HG03066 (cell line): ENCODE measurements around the gene ADAMTSL3.

Experiments used
- ATAC-seq: cut with Tn5 transposase; IDR thresholded peaks from one replicate; pipeline ENCODE4 v1.9.1; 2021; ENCODE audit warnings: low read depth; ENCODE audit not compliant: unreplicated experiment

Gene ADAMTSL3

DNA sequence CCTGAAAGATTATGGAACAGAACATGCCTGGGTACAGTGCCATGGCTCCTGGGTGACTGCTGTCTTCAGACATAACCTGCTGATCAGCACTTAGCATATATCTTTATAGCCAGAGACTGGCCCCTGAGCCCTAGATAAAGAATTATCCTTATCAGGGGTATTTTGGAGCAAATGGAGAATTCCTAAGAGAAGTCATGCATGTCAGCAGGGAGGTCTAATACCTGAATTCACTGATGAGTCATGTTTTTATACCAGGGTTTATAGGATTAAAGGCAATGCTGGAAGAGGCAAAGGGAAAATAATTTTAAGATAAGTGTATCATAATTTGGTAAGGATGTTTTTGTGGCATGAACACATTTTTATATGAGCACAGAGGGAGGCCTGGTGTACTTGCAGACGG, 159.8 kb downstream of the ADAMTSL3 start:
- ATAC-seq = no peak

DNA sequence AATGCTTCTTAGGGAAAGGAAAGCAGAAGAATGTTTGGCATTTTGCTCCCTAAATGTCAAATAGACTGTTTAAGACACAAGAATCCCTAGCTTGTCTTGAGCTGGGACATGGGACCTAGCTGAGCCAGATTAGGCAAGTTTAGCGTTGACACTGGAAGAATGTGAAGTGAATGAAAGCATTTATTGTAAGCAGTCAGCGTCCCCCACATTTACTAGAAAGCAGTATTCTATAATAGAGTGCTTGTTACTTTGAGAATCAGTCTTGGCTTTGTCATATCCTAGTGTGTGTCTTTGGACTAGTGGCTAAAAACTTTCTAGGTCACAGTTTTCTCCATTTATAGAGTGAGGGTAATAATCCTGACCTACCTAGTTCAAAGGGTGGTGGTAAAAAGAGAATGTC, 161.6 kb downstream of the ADAMTSL3 start:
- ATAC-seq = no peak

DNA sequence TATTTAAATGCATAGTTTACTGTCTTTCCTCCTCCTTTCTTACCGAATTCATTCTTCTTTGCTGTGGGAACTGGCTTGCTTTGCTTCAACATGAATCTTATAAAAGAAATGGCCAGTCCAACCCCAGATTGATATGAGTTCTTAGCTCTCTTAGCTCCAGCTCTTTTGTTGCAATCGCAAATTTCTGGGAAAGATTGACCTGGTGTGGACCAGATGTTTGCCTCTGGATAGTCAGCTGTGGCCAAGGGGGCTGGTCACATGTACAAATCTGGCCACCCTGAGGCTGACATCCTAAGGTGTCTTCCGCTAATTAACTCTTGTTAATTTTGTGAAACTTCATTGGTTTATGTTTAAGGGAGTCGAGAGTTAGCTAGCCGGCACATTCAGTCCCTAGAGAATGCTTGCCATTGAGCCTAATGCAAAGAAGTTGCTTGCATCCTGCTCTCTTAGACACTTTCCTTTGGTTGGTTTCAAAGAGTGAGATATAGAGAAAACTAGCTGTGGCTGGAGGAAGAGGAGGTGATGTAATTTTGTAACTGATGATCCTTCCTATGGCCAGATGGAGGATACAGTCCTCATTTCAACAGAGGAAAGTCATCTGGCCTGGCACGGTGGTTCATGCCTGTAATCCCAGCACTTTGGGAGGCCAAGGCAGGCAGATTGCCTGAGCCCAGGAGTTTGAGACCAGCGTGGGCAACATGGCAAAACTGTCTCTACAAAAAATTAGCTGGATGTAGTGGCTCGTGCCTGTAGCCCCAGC, 162.4 kb downstream of the ADAMTSL3 start:
- no peak for ATAC-seq

DNA sequence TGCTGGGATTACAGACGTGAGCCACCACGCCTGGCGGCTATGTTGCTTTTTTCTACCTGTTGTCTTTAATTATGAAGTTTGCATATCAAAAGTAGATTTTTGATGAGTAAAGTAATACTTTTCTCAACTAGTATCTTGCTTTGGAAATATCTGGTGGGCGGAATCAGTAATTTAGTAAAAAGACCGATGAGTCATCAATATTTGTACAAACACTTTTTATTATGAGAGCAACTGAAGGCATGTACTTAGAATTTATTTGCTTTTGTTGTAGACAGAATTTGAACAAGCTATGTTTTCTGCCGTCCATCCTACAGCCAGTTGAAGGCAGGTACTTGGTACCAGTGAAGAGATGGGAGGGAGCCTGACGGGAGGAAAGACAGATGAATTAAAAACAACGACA, 164.7 kb downstream of the ADAMTSL3 start:
- no peak for ATAC-seq

DNA sequence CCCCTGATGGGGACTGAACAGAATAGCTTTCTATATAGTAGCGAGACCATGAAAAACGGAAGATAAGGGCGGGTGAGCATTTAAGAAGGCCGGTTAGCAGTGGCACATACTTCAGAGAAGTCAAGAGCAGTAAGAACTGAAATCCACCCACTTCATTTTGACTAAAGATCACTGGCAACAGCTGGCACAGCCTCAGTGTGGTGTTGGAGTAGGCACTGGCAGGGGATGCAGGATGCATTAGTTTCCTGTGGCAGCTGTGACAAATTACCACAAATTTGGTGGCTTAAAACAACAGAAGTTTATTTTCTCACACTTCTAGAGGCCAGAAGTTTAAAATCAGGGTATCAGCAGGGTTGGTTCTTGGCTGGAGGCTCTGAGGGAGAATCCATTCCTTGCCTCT, 176.5 kb downstream of the ADAMTSL3 start:
- ATAC-seq = no peak

DNA sequence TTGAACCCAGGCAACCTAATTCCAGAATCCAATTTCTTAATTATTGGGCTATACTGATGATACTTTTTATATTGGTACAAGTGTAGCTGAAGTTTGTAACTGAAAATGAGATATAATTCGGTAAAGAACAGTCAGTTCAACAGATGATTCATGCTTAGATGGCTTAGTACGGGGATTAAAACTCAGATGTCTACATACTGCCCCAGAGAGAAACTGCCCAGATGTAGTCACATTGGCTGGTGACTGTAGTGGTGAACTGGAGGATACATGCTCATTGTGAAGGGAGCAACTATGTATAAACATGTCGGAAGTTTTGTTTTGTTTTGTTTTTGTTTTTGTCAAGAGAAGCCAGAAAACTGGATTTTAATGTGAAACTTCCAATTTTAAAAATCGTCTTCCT, 179.6 kb downstream of the ADAMTSL3 start:
- no peak for ATAC-seq

DNA sequence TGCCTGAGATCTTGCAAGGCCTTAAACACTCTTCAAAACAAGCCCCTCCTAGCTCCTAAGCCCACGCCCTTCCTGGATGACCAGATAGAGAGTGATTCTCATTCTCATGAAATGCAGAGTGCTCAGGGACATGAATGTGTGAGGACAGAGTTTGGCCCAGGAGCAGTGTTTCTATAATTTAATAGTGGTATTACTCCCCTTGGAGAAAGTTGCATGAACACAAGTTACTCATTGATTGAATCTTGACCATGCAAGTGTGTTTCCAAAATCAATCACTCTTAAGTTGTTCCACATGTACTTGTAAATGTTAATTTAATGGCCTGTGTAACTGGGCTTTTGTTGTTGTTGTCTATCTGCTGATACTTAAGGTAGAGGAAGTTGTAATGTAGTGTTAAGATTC, 181.6 kb downstream of the ADAMTSL3 start:
- ATAC-seq = no peak

DNA sequence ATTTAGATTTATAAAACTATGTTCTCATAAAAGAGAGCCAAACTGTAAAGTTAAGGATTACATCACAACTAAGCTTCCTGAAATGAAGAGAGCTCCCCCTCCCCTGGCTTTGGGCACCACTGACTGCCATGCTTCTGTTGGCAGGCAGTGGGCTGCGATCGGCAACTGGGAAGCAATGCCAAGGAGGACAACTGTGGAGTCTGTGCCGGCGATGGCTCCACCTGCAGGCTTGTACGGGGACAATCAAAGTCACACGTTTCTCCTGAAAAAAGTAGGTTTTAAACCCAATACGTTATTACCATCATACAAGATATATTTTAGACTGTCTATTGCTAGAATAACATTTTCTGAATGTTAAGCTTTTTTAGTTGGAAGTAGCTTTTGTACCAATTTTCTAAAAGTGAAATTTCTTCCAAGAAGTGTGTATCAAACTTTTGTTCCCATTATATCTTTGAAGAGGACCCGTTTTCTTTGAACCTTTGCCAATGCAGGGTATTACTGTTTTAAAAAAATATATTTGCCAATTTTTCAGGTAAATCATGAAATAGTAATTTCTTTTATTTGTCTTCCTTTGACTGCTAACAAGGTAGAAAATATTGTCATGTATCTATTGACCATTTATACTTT, 184.1 kb downstream of the ADAMTSL3 start:
- ATAC-seq = no peak

DNA sequence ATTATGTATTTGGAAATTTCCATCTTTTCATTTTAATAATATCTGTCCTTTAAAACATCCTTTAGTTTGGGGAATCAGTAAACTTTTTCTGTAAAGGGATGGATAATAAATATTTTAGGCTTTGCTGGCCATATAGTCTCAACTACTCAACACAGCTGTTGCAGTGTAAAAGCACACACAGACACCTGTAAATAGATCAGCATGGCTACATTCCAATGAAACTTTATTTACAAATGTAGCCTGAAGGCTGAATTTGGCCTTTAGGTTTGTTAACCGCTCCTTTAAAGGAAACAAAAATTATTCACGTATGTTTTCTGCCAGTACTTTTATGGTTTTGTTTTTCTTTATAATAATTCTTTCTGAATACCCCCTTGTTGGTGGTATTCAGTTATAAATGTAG, 184.8 kb downstream of the ADAMTSL3 start:
- no peak for ATAC-seq

DNA sequence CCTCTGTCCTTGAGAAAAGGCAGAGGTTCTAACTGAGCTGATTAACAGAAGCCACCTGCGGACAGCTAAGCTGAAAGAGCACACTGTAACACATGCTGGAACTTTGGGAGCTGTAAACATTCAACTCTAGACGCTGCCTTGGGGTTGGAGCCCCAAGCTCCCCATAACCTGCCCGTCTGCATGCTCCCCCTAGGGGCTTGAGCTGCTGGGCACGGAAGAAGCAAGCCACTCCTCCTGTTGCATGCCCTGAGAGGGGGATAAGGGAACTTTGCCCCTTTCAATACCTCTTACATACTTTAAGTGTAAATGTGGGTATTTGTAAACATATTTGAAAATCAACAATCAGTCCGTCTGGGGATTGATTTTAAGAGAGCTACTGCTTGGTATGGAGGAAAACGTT, 188.4 kb downstream of the ADAMTSL3 start:
- no peak for ATAC-seq

DNA sequence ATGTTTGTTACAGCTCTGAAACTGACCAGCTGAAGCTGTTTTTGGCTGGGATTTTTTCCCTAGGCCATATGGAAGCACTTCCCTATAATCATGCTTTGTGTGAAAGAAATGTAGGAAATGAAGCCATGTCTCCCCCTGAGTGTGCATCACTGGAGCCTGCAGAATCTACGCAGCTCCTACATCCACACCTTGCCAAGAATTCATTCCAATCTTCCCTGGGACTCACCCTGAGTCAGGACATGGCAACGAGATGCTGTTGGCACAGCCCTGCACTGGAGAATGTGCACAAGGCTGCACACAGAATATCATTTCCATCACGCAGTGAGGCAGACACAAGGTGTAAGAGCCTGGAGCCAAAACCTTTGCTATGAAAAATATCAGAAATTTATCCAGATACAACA, 189.5 kb downstream of the ADAMTSL3 start:
- no peak for ATAC-seq

DNA sequence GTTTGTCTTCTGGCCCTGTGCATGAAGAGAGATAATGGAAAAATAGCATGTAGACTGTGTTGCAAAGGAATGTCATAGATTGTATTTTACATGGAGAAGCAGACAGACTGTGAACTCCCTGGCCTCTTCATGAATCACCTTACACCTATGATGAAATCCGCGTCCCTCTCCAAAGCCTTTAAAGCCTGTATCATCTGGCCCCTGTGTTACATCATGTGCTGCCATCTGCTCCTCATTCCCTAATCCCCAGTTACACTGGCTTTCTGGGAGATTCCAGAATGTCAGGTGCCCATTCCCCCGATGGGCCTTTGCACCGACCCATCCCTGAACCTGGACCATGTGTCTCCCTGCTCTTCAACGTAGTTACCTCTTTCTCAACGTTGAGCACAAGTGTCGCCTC, 190.8 kb downstream of the ADAMTSL3 start:
- ATAC-seq = no peak

DNA sequence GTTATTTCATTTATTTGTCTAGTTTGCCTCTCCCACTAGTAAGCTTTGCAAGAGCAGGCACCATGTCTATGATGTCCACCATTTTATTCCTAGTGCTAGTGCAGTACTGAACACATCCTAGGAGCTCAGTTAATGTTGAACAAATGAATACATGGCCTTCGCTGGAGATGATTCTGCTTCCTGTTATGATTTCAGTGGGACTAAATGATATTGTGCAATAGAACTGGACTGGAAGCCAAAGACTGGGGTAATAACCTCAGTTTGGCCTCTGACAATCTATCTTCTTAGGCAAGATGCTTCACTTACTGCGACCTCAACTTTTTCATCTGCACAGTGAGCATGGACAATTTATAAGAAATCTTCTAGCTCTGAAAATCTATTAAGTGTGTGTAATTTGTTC, 191.3 kb downstream of the ADAMTSL3 start:
- ATAC-seq = no peak

DNA sequence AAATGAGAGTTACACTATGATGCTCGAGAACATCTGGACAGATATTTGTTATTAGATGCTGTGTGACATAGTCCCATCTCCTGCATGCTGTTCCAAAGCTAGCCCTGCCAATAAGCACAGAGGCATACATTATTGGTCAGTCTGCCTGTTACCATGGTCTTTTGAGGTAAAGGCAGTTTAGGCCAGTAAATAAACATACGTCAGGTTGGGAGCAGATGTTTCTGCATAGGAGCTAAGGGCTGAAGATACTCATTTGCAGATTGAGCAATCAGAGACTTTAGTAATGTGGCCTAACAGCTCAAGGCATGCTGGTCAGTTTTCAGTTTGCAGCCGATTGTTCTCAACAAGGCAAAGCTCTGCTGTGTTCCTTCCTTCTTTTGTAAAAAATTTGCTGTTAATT, 192.9 kb downstream of the ADAMTSL3 start:
- no peak for ATAC-seq

DNA sequence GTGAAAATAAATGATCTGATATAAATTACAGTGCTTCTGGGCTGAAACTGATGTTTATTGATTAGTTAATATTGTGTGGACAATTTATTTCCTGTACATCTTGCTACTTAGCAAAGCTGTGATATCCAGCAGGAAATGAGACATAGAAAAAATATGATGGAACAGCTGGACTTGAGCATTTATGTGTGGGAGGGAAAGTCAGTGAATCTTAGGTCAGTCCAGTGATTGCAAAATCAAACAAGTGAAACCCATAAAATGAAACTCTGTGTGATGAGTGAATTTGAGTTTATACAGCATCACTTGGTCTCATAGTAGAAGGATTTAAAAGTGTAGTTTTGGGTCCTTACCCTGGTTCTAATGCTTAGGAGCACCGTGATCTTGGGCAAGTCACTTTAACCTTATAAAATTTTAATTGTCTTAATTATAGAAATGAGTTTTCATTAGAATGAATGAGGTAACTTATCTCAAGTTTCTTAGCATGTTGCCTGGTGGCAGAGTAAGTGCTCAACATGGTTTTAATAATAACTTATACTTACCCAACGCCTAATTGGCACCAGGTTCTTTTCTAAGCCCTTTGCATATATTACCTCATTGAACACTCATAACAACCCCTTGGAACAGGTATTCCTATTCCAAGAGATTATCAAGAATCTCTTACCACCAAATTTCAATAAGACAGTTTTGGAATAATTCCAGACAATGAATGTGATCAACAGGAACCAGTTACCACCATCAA, 194.6 kb downstream of the ADAMTSL3 start:
- no peak for ATAC-seq

DNA sequence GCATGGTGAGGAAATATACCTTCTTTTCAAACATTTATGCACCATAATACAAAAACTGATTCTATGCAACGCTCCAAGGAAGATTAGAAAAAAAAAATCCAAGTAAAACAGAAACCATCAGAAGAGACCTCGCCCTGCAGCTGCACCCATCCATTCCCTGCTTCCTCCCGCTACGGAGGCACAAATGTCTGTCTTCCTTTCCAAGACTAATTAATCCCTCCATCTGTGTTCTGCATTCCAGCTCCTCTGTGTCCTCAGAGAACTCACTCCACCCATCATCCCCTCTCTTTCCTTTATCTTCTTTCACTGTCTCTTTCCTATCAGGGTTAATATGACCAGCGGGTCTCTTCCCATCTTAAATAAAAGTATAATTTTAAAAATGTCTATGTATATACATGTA, 196.1 kb downstream of the ADAMTSL3 start:
- no peak for ATAC-seq

DNA sequence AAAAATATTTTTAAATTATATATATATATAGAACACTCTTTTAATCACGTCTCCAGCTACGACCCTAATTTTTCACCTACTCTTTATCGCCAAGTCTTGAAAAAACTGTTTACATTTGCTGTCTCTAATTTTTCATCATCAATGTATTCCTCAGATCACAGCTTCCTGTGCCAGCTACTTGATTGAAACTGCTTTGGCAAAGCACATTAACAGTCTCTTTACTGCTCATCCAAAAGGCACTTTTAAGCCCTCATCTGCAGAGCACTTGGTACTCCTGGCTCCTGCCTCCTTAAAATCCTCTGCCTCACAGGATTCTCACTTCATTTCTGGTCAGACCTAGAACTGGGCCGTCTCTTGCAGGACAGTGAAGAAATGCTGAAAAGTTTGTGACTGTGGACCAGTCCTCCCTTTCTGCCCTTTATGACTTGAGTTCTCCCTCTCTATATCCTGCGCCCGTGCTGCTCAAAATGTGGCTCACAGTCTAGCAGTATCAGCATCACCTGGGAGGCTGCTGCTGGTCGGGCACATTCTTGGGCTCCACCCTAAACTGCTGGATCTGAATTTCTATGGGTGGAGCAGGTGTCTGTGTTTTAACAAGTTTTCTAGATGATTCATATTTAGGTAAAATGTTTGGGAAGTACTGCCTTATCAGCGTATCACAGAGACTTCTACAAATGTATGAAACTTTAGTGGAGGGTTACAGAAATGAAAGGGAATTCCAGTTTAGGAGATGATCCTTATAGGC, 196.8 kb downstream of the ADAMTSL3 start:
- no peak for ATAC-seq

DNA sequence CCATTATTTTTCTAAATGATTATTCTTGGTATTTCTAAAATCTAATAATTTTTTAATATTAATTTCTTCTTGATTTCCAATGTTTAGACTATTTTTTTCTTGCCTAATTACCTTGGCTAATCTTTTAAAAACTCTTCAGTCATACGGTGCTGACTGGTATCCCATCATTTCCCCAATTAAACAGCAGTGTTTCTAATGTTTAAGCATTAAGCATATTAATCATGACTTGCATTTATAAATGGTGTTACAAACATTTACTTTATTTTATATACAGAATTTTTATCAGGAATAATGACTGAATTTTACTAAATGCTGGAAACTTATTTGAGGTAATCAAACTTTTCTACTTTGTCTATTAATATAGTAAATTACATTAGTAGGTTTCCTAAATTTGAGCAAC, 199.3 kb downstream of the ADAMTSL3 start:
- ATAC-seq = no peak

DNA sequence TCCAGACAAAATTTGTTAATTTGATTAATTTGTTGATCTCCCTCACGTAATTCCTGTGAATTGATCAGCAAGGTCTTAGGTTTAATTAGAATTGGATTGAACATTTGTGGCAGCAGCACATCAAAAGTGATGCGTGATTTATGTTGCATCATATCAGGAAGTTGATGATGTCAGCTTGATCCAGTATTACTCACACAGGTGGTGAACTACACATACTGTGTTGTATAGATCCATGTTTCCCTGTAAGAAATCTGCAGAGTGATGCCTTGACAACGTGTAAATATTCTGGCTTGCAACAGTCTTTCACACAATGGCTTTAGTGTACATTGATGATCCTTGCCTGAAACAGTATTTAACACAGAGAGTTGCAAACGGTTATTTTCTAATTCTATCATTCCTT, 200.4 kb downstream of the ADAMTSL3 start:
- ATAC-seq = no peak

DNA sequence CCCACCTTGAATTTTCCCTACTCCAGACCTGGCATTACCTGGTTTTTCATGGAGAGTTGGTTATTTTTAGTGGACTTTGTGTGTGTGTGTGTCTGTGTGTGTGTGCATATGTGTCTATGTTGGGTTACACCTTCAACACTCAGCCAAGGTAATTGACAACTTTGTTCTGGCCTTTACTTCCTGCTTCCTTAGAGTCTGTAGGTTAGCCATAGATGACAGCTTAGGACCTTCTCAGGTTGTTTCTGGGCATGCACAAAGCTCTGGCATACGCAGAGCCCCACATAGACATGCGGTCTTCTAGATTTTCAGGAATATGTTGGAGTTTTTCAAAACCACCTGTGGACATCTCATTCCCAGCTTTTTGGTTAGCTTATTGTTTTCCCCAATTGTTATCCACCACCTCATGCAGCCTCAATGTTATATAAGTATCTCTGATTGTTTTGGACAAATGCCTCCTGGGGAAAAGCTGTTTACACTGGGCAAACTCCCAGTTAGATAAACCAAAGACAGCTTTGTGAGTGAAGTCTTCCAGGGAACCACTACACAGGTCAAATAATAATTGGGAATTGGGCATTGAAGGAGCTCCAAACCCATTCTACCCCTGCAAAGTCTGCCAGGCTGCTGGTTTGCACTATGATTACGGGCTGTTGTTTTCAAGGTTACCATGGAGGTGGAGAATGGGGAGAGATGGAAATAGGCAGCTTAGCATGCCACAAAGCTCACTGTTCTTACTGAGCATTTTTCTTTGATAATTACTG, 201.2 kb downstream of the ADAMTSL3 start:
- ATAC-seq = no peak
